Measurements from ENCODE around the gene DAB1.
"Not testable (repeated sequence)": the region's sequence is repeated elsewhere in the genome, so short reads cannot be mapped to it uniquely, and the experiment has no call there.

Gene DAB1

GRCh38 chr1:57350610-57351009 is 73.2 kb downstream of the DAB1 start:
- no peaks in the 10 kb centered on the region for H3K27me3 ChIP-seq (ENCODE audit: control insufficient read depth, insufficient read depth, low read length)
- H3K4me3 ChIP-seq (ENCODE audit: low read depth, low read length) = no peak overlapping the region
- H3K36me3 ChIP-seq (ENCODE audit: control insufficient read depth, insufficient read depth, low read length) = no peaks in the 10 kb centered on the region
- H2AFZ ChIP-seq = no peak overlapping the region
- H3K4me2 ChIP-seq (ENCODE audit: low read length) = no peak overlapping the region
- H3K27ac ChIP-seq = no peak overlapping the region
- no peaks in the 10 kb centered on the region for H3K9me3 ChIP-seq (ENCODE audit: control insufficient read depth, low read length)
- H3K79me2 ChIP-seq = no peaks in the 10 kb centered on the region
- H3K9ac ChIP-seq = no peak overlapping the region
- TF ChIP-seq, protein P1, sequence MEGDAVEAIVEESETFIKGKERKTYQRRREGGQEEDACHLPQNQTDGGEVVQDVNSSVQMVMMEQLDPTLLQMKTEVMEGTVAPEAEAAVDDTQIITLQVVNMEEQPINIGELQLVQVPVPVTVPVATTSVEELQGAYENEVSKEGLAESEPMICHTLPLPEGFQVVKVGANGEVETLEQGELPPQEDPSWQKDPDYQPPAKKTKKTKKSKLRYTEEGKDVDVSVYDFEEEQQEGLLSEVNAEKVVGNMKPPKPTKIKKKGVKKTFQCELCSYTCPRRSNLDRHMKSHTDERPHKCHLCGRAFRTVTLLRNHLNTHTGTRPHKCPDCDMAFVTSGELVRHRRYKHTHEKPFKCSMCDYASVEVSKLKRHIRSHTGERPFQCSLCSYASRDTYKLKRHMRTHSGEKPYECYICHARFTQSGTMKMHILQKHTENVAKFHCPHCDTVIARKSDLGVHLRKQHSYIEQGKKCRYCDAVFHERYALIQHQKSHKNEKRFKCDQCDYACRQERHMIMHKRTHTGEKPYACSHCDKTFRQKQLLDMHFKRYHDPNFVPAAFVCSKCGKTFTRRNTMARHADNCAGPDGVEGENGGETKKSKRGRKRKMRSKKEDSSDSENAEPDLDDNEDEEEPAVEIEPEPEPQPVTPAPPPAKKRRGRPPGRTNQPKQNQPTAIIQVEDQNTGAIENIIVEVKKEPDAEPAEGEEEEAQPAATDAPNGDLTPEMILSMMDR (IDR thresholded peaks at IDR 0.05) = no peak
- H3K4me1 ChIP-seq = no peaks in the 10 kb centered on the region

- H3K4me3 ChIP-seq (ENCODE audit: low read depth, low read length) = no peak overlapping the region
- TF ChIP-seq, protein P1 (IDR thresholded peaks at IDR 0.05) = no peak
- H3K4me1 ChIP-seq = no peaks in the 10 kb centered on the region
- no peaks in the 10 kb centered on the region for H3K27me3 ChIP-seq (ENCODE audit: control insufficient read depth, insufficient read depth, low read length)
- no peaks in the 10 kb centered on the region for H3K9me3 ChIP-seq (ENCODE audit: control insufficient read depth, low read length)
- no peaks in the 10 kb centered on the region for H3K79me2 ChIP-seq
- no peak overlapping the region for H3K9ac ChIP-seq
- H2AFZ ChIP-seq = no peak overlapping the region
- no peak overlapping the region for H3K4me2 ChIP-seq (ENCODE audit: low read length)
- H3K27ac ChIP-seq = no peak overlapping the region
- H3K36me3 ChIP-seq (ENCODE audit: control insufficient read depth, insufficient read depth, low read length) = no peaks in the 10 kb centered on the region
These were observed 74.9 kb downstream of the DAB1 start for GRCh38 chr1:57348921-57349320.

DNA sequence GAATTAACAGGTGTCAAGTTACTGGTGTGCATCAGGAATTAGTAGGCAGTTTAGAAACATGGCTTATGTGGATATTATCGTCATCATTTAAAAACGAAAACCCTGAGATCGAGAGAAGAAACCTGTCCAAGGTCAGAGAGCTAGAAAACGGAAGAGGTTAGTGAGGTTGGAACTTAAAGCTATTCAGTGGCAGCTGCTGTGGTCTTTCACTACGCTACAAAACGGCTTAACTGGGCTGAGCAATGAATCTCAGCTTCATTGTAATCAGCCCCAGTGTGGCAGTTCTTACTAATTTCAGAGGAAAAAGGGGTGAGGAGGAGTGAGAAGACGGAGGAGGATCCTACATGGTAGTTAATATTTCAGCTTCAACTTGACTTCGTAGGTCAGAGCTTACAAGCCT is 77.9 kb downstream of the DAB1 start:
- TF ChIP-seq, protein P1 (IDR thresholded peaks at IDR 0.05) = no peak
- Histone ChIP-seq H3K79me2 (no peaks in the 10 kb centered on the region), H3K4me1 (no peaks in the 10 kb centered on the region), H3K9me3 (ENCODE audit: control insufficient read depth, low read length) (no peaks in the 10 kb centered on the region), H3K36me3 (ENCODE audit: control insufficient read depth, insufficient read depth, low read length) (no peaks in the 10 kb centered on the region), H3K4me3 (ENCODE audit: low read depth, low read length) (no peak overlapping the region), H3K4me2 (ENCODE audit: low read length) (no peak overlapping the region), H3K27me3 (ENCODE audit: control insufficient read depth, insufficient read depth, low read length) (no peaks in the 10 kb centered on the region), H3K9ac (no peak overlapping the region), H3K27ac (no peak overlapping the region), H2AFZ (no peak overlapping the region)

DNA sequence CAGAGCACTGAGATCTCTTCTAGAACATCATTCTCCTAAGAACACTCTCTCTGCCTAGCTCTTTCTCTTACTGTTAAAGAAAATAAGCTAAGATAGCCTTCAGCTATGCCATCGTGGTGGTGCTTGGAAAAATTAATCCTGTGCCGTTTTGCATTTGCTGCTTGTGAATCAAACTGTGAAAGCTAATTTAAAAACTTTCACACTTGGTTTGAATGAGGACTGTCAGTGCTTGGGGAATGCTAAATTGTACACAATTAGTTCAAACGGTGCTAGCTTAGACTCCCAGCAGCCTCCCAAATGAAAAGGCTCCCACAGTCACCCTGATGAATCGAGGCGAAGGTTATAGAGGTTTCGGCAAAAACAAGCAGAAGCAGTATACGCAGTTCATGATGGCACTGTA is 79.6 kb downstream of the DAB1 start:
- Histone ChIP-seq H3K36me3 (ENCODE audit: control insufficient read depth, insufficient read depth, low read length) (no peaks in the 10 kb centered on the region), H3K9me3 (ENCODE audit: control insufficient read depth, low read length) (no peaks in the 10 kb centered on the region), H3K79me2 (no peaks in the 10 kb centered on the region), H3K27ac (no peak overlapping the region), H3K4me1 (no peaks in the 10 kb centered on the region), H3K27me3 (ENCODE audit: control insufficient read depth, insufficient read depth, low read length) (no peaks in the 10 kb centered on the region), H3K9ac (no peak overlapping the region), H3K4me3 (ENCODE audit: low read depth, low read length) (no peak overlapping the region), H3K4me2 (ENCODE audit: low read length) (no peak overlapping the region), H2AFZ (no peak overlapping the region)
- TF ChIP-seq, protein P1 (IDR thresholded peaks at IDR 0.05) = no peak

DNA sequence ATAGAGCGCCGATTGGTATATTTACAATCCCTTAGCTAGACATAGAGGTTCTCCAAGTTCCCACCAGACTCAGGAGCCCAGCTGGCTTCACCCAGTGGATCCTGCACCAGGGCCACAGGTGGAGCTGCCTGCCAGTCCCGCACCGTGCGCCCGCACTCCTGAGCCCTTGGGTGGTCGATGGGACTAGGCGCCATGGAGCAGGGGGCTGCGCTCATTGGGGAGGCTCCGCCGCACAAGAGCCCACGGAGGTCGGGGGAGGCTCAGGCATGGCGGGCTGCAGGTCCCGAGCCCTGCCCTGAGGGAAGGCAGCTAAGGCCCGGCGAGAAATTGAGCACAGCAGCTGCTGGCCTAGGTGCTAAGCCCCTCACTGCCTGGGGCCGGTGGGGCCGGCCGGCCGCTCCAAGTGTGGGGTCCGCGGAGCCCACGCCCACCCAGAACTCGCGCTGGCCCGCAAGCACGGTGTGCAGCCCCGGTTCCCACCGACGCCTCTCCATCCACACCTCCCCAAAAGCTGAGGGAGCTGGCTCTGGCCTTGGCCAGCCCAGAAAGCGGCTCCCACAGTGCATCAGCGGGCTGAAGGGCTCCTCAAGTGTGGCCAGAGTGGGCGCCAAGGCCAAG is 80.5 kb downstream of the DAB1 start:
- H3K4me3 ChIP-seq (ENCODE audit: low read depth, low read length); H2AFZ ChIP-seq; H3K27ac ChIP-seq; H3K79me2 ChIP-seq; H3K4me2 ChIP-seq (ENCODE audit: low read length); H3K27me3 ChIP-seq (ENCODE audit: control insufficient read depth, insufficient read depth, low read length); H3K9me3 ChIP-seq (ENCODE audit: control insufficient read depth, low read length); H3K9ac ChIP-seq; H3K4me1 ChIP-seq; H3K36me3 ChIP-seq (ENCODE audit: control insufficient read depth, insufficient read depth, low read length): not testable (repeated sequence)
